Rectal smooth muscle tissue (tissue), 1 donor: Measurements from ENCODE around the gene ACKR2.

Experiments
- H3K27ac ChIP-seq: one replicate; pipeline ENCODE4 v1.7.0; 2013; ENCODE audit warnings: low read depth, low read length, inconsistent platforms
- H3K27me3 ChIP-seq: one replicate; pipeline ENCODE4 v1.7.0; 2013; ENCODE audit warnings: low read length; ENCODE audit not compliant: control insufficient read depth, insufficient read depth
- H3K36me3 ChIP-seq: one replicate; pipeline ENCODE4 v1.7.0; 2013; ENCODE audit warnings: low read length; ENCODE audit not compliant: control insufficient read depth, insufficient read depth
- H3K4me1 ChIP-seq: one replicate; pipeline ENCODE4 v1.7.0; 2013; ENCODE audit warnings: low read length; ENCODE audit not compliant: control insufficient read depth, insufficient read depth
- H3K4me3 ChIP-seq: one replicate; pipeline ENCODE4 v1.7.0; 2013; ENCODE audit warnings: low read length
- H3K9ac ChIP-seq: one replicate; pipeline ENCODE4 v1.7.0; 2013; ENCODE audit warnings: low read length

ACKR2 gene, protein sequence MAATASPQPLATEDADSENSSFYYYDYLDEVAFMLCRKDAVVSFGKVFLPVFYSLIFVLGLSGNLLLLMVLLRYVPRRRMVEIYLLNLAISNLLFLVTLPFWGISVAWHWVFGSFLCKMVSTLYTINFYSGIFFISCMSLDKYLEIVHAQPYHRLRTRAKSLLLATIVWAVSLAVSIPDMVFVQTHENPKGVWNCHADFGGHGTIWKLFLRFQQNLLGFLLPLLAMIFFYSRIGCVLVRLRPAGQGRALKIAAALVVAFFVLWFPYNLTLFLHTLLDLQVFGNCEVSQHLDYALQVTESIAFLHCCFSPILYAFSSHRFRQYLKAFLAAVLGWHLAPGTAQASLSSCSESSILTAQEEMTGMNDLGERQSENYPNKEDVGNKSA

DNA sequence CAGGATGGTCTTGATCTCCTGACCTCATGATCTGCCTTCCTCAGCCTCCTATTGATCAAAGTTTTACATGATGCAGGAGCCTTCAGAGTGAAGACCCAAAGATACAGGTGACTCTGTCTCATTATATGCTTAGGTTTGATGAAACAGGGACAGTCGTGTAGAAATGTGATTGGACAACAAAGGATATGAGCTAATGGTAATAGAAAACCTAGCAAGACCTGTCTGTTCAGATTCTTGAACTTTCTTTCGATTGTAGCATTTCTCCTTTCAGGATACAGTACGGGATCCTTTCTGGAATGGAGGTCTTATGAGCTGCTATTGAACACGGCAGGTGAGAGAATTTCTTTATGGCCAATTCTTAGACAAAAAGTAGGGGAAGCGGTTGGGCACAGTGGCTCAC is at the start of gene ACKR2:
TSS of gene ACKR2 (plus strand) at position 244 of the 400 bp plus-strand sequence. CDS start 55,058 bp downstream, outside the sequence.
- no peaks in the 10 kb centered on the region for H3K27me3 ChIP-seq
- no peak within 1 kb of the TSS for H3K9ac ChIP-seq
- H3K4me1 ChIP-seq, result peaks cover 4% of the 10 kb centered on the region
- H3K4me3 ChIP-seq, result no peak within 1 kb of the TSS
- H3K36me3 ChIP-seq, result no peaks in the 10 kb centered on the region
- H3K27ac ChIP-seq, result no peak within 1 kb of the TSS

DNA sequence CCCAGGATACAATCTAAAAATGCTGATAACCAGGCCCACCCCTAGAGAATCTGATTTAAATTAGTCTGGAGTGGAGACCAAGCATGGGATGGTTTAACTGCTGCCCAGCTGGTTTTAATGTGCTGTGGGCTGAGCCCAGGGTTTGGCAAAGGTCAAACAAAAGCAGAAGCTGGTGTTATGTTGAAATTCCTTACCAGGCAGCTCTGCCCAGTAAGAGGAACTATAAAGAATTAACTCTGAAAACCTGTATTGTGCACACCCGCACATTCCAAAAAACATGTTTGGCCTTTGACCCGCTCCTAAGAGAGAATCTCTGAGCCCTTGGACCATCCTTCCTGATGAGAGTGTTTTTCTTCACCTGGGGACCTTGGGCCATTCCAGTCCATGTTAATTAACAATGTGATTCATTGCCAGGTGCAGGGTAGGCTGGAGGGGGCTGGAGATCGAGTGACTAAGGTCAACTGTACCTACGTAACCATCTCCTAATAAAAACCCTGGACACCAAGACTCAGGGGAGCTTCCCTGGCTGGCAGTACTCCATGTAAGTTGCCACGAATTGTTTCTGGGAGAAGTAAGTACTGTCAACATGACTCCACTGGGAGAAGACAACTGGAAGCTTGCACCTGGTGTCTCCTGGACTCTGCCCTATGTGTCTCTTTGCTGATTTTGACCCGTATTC is 47.1 kb upstream of the ACKR2 start:
- H3K4me1 ChIP-seq, result peaks cover 2% of the 10 kb centered on the region
- no peak overlapping the region for H3K9ac ChIP-seq
- H3K27me3 ChIP-seq, result no peaks in the 10 kb centered on the region
- no peak overlapping the region for H3K27ac ChIP-seq
- H3K4me3 ChIP-seq, result no peak overlapping the region
- H3K36me3 ChIP-seq, result no peaks in the 10 kb centered on the region

DNA sequence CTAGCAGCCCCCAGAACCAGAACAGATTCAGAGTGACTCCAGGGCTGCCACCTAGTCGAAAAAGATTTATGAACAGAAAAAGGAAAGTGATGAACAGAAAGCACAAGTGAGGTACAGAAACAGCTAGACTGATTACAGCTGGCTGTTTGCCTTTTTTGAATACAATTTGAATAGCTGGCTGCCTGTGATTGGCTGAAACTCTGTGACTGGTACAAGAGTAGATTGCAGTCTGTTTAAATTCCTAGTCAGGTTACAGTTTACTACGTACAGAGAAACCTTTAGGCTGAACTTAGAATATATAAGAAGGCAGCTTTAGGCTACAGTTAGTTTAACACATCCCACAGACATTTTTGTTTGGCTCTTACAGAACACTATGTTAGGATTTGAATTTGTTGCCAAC is 46.2 kb upstream of the ACKR2 start:
- no peaks in the 10 kb centered on the region for H3K36me3 ChIP-seq
- no peak overlapping the region for H3K4me3 ChIP-seq
- peaks cover 2% of the 10 kb centered on the region for H3K4me1 ChIP-seq
- H3K27ac ChIP-seq, result no peak overlapping the region
- H3K27me3 ChIP-seq, result no peaks in the 10 kb centered on the region
- no peak overlapping the region for H3K9ac ChIP-seq

DNA sequence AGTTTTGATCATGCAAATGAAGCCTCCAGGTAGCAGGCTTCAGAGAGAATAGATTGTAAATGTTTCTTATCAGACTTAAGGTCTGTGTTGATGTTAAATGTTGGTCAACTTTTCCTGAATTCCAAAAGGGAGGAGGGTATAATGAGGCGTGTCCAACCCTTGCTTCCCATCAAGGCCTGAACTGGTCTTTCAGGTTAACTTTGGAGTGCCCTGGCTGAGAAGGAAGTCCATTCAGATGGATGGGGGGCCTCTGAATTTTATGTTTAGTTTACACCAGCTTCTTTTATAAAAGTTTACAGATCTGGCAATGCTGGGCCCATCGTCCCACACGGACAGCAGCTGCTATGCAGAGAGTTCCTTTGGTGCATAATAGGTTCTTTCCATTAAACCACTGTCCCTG is 45.1 kb upstream of the ACKR2 start:
- Histone ChIP-seq H3K4me1 (peaks cover 2% of the 10 kb centered on the region), H3K36me3 (no peaks in the 10 kb centered on the region), H3K4me3 (no peak overlapping the region), H3K9ac (no peak overlapping the region), H3K27ac (no peak overlapping the region), H3K27me3 (no peaks in the 10 kb centered on the region)

DNA sequence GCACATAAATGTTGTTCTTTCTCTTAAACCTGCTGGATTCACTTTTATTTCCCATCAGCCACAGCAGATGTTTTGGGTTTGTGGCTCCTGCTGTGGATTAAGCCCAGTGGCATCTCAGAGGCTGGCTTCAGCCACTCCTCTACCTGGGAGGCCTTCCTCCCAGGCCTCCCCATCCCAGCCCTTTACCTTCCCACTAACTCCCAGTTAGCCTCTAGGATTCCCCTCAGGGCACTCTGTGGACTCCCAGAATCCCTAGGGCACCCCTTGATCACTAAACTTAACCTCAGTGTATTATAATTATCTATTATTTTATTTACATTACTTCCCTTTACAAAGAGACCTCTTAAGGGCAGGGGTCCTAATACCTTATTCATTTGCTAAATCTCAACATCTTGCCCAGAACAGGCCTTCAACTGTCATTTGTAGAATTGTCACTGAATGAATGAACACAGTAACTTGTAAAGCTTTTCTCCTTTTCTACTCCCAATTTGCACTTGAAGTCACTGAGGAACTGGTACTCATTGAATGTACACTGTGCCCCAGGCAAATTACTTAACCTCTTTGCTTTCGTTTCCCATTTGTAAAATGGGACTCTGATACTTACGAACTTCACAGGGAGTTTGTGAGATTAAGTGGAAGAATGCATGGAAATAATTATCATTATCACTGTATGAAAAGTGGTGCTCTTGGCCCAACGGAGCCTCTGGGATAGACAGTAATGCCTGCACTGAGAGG is 44.5 kb upstream of the ACKR2 start:
- no peaks in the 10 kb centered on the region for H3K36me3 ChIP-seq
- H3K9ac ChIP-seq, result no peak overlapping the region
- H3K4me3 ChIP-seq, result no peak overlapping the region
- H3K4me1 ChIP-seq, result peaks cover 2% of the 10 kb centered on the region
- no peaks in the 10 kb centered on the region for H3K27me3 ChIP-seq
- no peak overlapping the region for H3K27ac ChIP-seq

DNA sequence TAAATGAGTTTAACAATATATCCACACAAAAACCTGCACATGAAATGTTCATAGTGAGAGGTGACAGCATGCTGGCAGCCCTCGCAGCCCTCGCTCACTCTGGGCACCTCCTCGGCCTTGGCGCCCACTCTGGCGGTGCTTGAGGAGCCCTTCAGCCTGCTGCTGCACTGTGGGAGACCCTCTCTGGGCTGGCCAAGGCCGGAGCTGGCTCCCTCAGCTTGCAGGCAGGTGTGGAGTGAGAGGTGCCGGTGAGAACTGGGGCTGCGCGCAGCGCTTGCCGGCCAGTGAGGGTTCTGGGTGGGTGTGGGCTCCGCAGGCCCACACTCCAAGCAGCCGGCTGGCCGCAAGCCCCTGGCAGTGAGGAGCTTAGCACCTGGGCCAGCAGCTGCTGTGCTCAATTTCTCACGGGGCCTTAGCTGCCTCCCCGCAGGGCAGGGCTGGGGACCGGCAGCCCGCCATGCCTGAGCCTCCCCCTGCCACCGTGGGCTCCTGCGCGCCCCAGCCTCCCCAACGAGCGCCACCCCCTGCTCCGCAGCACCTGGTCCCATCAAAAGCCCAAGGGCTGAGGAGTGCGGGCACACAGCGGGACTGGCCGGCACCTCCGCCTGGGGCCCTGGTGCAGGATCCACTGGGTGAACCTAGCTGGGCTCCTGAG is 39.6 kb upstream of the ACKR2 start:
- no peaks in the 10 kb centered on the region for H3K36me3 ChIP-seq
- H3K4me1 ChIP-seq, result peaks cover 4% of the 10 kb centered on the region
- H3K4me3 ChIP-seq, result no peak overlapping the region
- H3K27ac ChIP-seq, result no peak overlapping the region
- no peak overlapping the region for H3K9ac ChIP-seq
- H3K27me3 ChIP-seq, result no peaks in the 10 kb centered on the region

DNA sequence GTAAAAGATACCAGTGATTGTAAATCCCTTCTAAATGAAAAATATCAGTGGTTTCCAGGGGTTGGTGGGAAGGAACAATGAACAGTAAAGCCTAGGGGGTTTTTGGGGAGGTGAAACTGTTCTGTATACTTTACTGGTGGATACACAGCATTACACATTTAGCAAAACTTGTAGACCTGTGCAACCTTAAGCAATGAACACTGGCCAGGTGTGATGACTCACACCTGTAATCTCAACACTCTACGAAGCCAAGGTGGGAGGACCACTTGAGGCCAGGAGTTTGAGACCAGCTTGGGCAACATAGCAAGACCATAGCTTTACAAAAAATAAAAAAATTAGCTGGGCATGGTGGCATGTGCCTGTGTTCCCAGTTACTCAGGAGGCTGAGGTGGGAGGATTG is 38.0 kb upstream of the ACKR2 start:
- Histone ChIP-seq H3K4me1 (peaks cover 4% of the 10 kb centered on the region), H3K4me3 (no peak overlapping the region), H3K27me3 (no peaks in the 10 kb centered on the region), H3K9ac (no peak overlapping the region), H3K27ac (no peak overlapping the region), H3K36me3 (no peaks in the 10 kb centered on the region)

DNA sequence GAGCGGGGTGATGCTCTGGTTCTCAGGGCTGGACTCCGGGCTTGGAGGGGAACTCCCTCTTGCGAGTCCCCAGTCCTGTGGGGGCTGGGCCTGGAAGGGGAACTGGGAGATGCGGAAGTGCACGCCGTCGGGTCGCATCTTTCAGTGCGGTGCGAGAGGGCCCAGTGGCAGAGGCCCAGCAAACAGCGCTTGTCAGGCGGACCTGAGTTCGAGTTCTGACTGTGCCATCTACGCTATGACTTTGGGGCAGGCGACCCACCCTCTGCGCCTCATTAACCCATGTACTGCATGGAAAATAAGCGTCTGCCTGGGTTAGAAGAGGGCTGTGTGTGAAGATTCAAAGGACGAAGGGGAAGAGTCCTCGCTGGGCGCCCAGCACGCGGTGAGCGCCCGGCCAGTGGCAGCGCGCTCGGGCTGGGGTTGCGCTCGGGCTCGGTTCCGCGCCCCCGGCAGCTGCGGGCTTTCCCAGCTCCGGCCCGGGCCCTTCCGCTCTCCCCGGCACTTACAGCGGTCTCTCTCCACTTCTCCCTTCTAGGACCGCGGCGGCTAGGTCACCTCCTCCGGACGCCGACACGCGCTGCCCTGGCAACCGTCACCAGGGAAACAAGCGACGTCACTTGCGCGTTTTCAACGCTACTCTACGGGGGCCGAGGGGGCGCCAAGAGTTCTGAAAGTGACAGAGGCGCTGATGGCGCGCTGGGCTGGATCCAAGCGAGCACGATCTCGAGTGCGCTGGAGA is 36.4 kb upstream of the ACKR2 start, which contains the start of gene CCDC13:
TSS of gene CCDC13 (minus strand) at position 584 of the 739 bp plus-strand sequence. CDS start 14,908 bp downstream, outside the sequence.
- H3K27me3 ChIP-seq, result no peaks in the 10 kb centered on the region
- peak within 1 kb of the TSS; percentile 53 for H3K4me3 ChIP-seq
- peaks cover 4% of the 10 kb centered on the region for H3K4me1 ChIP-seq
- no peaks in the 10 kb centered on the region for H3K36me3 ChIP-seq
- peak within 1 kb of the TSS; percentile 71 for H3K27ac ChIP-seq
- no peak within 1 kb of the TSS for H3K9ac ChIP-seq

DNA sequence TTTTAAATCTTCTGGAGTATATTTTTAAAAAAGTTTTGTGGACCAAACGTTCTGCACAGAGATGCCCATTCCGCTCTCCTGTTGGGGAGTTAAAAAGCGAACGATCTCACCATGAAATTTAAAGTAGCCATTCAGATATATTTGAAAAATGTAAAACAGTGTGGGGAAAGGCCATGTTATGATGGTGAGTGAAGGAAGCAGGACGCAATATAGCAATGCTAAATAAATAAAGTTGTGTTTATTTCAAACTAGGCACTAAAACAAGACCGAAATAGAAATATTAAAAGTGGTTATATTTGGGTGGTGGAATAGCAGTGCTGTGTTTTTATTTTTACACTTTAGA is 35.9 kb upstream of the ACKR2 start:
- peaks cover 4% of the 10 kb centered on the region for H3K4me1 ChIP-seq
- H3K9ac ChIP-seq, result no peak overlapping the region
- H3K27me3 ChIP-seq, result no peaks in the 10 kb centered on the region
- H3K27ac ChIP-seq, result peak overlapping the region; percentile 71
- H3K36me3 ChIP-seq, result no peaks in the 10 kb centered on the region
- peak overlapping the region; percentile 53 for H3K4me3 ChIP-seq

DNA sequence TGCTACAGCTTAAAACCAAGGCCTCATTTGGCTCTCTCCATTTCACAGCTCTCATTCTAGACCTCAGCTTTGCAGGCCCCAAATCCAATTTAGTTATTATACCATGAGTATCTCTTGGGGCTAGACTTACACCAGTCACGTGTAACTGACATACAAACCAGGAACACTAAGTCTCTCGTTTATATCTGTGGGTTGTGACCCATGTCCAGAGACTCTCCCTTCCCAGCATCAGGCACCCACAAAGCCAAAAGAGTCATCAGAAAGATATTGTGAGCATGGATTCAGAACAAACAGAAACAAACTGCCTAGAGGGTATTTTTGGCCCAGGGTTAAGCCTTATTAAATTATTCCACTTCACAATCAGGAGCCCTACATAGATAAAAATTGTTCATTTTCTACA is 30.6 kb upstream of the ACKR2 start:
- no peak overlapping the region for H3K27ac ChIP-seq
- no peaks in the 10 kb centered on the region for H3K4me1 ChIP-seq
- no peak overlapping the region for H3K4me3 ChIP-seq
- no peak overlapping the region for H3K9ac ChIP-seq
- H3K27me3 ChIP-seq, result no peaks in the 10 kb centered on the region
- H3K36me3 ChIP-seq, result no peaks in the 10 kb centered on the region

DNA sequence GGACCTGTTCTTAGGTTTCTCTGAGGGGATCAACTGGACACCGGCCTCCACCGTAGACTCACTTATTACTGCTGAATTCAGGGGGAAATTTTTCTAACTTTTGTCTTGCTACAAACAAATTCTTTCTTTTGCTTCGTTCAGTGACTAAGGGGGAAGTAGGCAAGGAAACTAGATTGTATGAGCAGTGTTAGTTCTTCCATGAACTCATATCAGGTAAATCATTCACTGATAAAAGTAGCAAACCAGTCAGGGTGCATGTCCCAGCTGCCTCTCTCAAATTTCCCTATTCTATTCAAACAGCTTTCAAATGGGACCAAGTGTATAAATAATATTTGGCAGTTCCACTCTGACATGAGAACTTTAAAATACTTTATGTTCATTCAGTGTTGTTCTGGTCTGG is 28.8 kb upstream of the ACKR2 start:
- no peak overlapping the region for H3K27ac ChIP-seq
- H3K4me1 ChIP-seq, result no peaks in the 10 kb centered on the region
- H3K27me3 ChIP-seq, result no peaks in the 10 kb centered on the region
- H3K9ac ChIP-seq, result no peak overlapping the region
- H3K36me3 ChIP-seq, result no peaks in the 10 kb centered on the region
- H3K4me3 ChIP-seq, result no peak overlapping the region
